NCI-H128 (cell line): ENCODE results near the gene LEKR1.
"Not testable (repeated sequence)": the region's sequence is repeated elsewhere in the genome, so short reads cannot be mapped to it uniquely, and the experiment has no call there.

Experiments
- DNase-seq: peaks from one replicate; lab custom pipeline; 2025; ENCODE audit not compliant: unreplicated experiment; lab: John Stamatoyannopoulos, UW

LEKR1 gene

DNA sequence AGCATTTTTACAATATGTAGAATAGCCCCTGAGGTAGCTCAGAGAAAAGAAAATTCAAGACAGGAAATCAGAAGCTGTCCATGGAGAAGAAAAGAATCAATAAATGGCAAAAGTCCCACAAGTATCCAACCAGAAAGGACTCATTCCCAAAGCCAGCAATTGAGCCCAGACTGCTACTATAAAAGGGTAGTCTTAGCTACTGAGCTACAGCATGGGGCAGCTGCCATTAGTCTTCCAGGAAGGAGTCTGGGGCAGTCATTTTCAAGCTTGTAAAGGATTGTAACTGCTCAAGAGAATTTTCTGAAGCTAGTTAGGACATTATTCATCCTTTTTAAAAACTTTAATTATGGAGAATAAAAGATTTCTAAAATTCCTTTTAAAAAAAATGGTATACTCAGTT, 10.5 kb downstream of the LEKR1 start:
- DNase-seq = no peak

DNA sequence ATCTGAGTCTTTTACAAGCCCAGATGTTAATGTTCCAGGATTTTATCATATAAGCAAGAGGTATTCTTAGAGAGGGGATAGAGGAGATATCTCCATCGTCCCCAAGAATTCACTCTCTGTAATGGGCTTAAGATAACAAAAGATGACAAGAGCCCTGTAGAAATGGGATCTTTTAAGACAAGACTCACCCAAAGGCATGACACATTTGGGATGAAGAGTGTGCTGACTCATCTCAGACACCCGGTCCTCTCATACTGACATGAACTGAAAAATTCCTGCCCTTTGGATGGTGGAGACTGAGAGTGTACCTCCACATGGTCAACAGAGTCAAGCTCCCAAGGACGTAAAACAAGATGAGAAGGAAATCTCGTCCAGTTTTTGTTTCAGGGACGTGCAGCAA, 11.0 kb downstream of the LEKR1 start:
- no peak for DNase-seq

- DNase-seq = no peak
Measured at GRCh38 chr3:156838035-156838434, 11.9 kb downstream of the LEKR1 start.

DNA sequence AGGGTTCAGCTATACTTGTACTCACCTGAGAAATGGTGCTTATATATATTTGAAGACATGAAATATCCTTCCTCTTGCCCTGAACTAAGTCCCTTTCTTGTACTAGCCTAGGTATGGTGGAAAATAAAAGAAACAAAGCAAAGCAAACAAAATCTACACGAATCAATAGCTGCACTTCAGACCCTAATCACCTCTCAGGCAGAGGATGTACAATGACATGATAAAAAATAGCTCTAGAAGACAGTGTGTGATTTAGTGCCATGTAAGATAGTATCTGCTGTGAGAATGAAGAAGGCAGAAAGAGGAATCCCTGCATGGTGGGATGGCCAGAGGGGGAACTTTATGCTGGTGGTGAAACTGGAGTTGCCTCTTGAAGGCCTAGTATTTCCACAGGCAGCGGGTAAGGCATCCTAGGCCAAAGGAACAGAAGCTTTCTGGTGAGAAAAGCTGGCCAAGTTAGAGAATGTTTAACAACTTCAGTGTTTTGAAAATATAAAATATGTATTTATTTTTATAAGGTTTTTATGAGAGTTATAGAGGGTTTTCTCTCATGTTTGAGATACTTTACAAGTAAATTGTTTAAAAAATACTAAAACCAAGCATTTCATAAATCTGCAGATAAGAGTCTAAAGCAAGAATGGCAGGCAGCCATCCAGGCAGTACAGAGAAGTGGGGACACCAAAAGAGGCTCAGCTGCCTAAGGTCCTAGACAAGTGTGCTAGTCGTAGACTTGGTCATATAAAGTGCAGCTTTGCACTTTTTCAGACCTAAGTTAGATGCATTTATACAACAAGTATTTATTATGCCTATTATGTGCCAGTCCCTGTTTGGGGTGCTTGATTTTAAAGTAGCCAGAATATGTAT, 14.9 kb downstream of the LEKR1 start:
- no peak for DNase-seq

- DNase-seq = no peak
Measured at GRCh38 chr3:156843071-156843808, 17.1 kb downstream of the LEKR1 start.

DNA sequence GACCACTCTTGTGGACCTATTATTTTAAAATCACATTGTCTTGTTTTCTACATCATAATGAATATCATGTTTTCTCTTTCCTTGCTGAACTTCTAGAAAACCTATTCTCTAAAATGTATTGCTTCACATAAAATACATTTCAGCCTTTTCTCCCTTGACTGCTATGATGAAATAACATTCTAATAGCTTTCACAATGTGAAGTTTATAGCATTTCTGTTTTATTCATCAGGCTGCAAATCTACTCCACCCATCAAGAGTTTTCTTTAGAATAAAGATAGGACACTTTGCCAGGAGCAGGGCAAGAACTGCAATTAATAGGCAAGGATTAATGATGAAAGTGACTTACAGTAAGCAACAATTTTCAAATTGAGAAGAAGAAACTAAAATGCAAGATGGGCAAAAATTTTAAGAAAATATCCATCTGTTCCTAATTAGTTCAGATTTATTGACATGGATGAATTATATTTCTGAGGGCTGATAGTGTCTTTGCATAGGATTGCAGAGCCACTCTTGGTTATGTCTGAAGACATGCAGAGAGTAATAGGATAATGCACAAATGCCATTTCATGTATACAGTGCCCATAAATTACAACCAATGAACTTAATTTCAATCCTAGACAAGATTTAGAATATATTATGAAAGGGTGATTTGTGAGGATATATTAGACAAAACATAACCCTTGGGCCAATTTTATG, 21.7 kb downstream of the LEKR1 start:
- DNase-seq = no peak

DNA sequence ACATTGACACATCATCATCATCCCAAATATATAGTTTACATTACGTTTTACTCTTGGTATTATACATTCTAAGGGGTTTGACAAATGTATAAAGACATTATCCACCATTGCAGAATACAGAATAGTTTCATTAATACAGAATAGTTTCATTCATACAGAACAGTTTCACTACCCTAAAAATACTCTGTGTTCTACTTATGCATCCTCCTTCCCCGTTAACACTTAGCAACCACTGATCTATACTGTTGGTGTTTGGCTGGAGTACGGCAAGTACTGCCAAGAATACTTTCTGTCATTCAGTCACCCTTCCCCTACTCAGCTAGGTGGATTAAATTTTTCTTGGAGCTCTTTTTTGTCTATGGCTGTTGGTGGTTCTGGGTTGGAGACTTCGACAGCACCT, 33.4 kb downstream of the LEKR1 start:
- DNase-seq = no peak

DNA sequence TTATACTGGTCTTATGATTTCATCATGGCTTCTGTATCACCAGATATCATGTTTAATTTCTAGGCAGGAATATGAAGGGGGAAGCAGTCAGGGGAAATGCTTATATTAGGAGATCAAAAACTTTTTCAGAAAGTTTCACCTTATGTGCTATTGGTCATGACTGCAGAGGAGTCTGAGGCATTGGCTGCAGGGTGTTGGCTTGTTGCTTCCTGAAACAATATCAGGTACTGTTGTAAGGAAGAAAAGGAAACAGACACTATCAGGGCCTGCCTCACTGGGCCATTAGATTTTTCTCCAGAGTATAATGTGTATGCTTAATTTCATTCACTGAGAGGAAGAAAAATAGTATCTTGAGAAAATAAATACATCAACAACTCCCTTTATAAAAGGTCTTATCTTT, 34.7 kb downstream of the LEKR1 start:
- no peak for DNase-seq

GRCh38 chr3:156862338-156862737, 36.2 kb downstream of the LEKR1 start:
- DNase-seq = no peak

GRCh38 chr3:156865732-156866131, 39.6 kb downstream of the LEKR1 start:
- no peak for DNase-seq

GRCh38 chr3:156867174-156867573, 41.0 kb downstream of the LEKR1 start:
- DNase-seq = no peak

GRCh38 chr3:156867920-156868319, 41.8 kb downstream of the LEKR1 start:
- DNase-seq = no peak

- no peak for DNase-seq
Measured at GRCh38 chr3:156873906-156874305, 47.8 kb downstream of the LEKR1 start.

- not testable (repeated sequence) for DNase-seq
Measured at GRCh38 chr3:156879491-156879890, 53.3 kb downstream of the LEKR1 start.

GRCh38 chr3:156885761-156886160, 59.6 kb downstream of the LEKR1 start:
- DNase-seq = no peak

DNA sequence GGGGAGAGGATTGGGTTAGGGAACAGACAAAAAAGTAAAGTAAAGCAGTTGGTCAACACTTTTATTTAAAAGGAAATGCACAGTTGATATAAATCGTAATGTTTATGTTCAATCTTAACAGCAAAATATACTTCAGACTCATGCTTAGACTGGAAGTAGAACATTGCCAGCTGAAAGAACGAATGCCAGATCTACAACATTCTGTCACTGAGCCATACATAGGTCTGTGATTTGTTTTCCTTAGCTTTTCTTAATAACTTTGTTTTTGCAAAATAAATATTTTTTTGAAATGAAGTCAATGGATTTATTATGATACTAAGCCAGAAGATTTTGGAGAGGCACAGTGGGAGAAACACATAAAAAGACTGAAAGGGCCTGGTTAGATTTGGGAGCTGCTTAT, 62.0 kb downstream of the LEKR1 start:
- DNase-seq = no peak

DNA sequence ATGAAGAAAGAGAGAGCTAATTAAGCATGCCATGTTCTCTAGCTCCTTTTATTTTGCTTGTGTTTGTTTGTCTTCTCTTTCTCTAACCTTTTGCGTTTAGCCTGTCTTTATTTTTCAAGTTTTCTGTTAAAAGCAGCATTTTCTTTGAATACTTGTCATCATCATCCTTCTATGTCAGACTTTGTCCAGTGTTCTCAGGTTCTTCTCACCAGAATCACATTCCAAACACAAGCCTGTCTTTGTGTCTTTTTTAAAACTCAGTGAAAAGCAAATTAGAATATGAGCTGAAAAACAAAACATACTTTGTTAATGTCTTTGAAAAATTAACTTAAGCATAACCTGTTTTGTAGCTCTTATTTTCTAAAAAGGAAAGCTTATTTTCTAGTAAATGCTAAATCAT, 62.4 kb downstream of the LEKR1 start:
- DNase-seq = no peak

DNA sequence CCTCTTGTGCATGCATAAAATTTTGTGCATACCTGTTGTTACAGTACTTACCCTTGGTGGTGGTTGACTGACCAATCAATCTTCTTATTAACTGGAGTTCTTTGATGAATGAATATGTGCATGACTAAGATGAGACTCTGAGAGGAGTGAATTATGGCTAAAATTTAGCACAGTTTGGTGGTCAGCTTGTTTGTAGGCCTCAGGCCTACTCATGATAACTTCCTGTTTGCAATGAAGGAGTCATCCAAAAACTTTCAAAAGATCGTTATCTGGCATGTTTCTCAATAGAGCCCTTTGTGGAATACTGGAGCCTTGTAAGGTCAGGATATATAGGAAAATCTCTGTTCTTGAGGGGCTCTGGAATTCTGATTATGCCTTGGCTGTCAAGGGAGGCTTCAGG, 66.5 kb downstream of the LEKR1 start:
- DNase-seq = no peak

DNA sequence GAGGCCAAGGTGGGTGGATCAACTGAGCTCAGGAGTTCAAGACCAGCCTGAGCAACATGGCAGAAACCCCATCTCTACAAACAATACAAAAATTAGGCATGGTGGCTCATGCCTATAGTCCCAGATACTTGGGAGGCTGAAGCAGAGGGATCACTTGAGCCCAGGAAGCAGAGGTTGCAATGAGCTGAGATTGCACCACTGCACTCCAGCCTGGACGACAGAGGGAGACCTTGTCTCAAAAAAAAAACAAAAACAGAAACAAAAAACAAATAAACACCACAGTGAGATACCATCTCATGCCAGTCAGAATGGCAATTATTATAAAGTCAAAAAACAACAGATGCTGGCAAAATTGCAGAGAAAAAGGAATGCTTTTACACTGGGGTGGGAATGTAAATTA, 69.2 kb downstream of the LEKR1 start:
- not testable (repeated sequence) for DNase-seq

GRCh38 chr3:156897851-156898250, 71.7 kb downstream of the LEKR1 start:
- DNase-seq = not testable (repeated sequence)

- DNase-seq = no peak
Measured at GRCh38 chr3:156898296-156898880, 72.2 kb downstream of the LEKR1 start.
